GM18951 (cell line): ENCODE measurements around the gene SGCA.

Experiments used
- POLR2A ChIP-seq: IDR thresholded peaks from 4 replicates; pipeline ENCODE4 v1.6.1; 2011; ENCODE audit warnings: mild to moderate bottlenecking; ENCODE audit not compliant: insufficient read length, insufficient read depth; ENCODE audit errors: extremely low read depth
- in situ Hi-C: fragments of 300-500 bp; cut with MboI; formaldehyde crosslinking; loops from one replicate; pipeline ENCODE4 v1.12.0; 2022; ENCODE audit warnings: low sequenced_read_pairs, mixed read lengths, inconsistent platforms; ENCODE audit not compliant: unreplicated experiment

SGCA gene

DNA sequence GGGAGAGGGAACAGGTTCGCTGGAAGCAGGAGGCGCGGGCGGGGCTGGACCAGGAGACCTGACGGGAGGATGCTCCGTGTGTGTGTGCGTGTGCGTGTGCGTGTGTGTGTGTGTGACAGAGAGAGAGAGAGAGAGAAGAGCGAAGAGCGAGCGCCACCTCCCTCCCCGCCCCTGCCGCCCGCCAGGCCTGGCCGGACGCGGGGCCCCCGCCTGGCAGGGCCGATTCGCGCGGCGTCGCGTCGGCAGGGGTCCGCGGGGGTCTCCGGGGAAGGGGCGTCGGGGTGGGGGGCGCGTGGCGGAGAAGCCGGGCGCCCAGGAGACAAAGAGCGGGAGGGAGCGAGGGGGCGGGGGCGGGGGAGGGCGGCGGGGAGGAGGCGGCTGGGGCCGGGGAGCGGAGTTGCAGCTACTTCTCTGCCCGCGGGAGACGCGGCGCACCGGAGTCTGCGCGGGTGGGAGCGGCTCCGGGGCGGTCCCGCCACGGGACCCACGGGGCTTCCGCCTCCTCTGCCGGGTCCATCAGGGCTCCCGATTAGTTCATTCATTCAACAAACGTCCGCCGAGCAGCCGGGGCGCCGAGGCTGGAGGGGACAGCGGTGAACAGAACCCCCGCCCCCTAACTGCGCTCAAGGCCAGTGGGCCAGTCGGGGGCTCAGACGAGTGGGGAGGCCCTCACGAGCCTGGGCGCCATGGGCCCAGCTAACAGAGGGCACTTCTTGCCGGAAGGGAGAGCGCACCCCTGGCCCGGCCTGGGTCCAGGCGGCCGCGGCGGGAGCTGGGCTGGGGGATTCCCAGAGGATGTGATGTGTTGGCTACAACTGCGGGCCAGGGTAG, 35.9 kb upstream of the SGCA start, which contains the start of gene SAMD14:
SAMD14 (minus strand) TSS at position 433 of the 831 bp plus-strand sequence. CDS start 5,201 bp downstream, outside the sequence.
- in situ Hi-C loops, result no loop called here

DNA sequence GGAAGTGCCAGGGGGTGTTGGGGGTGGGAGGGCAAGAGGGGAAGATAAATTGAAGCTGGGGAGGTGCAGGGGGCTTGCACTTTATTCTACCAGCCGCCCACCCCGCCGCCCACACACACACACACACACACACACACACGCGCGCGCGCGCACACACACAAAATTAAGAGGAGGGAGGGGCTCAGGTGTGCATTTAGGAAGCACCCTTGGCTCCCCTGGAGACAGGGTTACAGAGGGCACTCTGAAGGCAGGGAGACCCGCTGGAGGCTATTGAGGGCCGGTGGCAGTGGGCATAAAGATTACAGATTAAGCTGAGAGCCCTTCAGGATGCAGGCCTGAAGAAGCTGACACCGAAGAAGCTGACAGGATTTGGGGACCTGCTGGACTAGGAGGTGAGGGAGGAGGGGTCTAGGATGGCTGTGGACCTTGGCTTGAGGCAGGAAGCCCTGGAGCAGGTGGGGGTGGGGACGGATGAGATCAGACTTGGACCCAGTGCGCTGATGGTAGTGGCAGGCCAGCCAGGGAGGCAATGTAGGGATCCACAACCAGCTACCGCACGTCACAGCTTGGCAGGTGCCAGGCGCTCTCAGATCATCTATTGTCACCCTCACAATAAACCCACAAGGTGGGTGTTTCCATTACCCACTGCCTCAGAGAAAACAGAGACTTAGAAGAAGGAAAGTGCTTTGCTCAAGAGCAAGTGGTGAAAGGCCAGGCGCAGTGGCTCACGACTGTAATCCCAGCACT, 35.1 kb upstream of the SGCA start:
- TF ChIP-seq POLR2A, result no peak
- in situ Hi-C loops, result no loop called here

More for the DNA sequence above, 35.9 kb upstream of the SGCA start, which contains the start of gene SAMD14:
- no peak for TF ChIP-seq POLR2A

DNA sequence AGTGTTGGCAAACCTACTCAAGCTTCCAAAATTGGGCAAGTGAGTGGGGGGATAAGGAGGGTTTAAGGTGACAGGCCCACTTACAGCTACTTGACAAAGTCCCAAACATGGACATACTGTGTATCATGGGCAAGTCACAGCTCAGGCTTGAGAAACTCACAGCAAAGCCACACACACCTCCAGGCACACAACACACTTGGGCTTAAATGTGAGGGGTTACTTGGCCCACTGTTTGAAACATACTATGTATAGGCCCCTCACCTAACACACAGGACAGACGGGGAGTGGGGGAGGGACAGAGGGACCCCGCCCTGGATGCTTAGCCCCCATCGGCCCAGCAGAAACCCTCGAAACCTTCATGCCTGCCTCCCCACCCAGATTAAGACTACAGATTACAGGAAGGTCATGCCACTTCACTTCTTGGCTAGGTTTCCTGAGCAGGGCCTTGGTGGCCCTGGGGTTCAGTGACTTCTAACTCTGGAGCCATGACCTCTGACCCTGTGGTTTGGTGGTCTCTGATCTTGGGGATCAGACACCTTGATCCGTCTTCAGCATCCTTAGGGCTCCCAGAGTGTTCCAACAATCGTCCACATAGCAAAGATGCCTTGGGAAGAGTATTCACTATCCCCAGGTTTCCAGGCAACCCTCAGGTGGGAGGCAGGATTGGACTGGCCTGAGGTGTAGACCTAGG, 33.6 kb upstream of the SGCA start:
- no peak for TF ChIP-seq POLR2A
- in situ Hi-C loops, result no loop called here

DNA sequence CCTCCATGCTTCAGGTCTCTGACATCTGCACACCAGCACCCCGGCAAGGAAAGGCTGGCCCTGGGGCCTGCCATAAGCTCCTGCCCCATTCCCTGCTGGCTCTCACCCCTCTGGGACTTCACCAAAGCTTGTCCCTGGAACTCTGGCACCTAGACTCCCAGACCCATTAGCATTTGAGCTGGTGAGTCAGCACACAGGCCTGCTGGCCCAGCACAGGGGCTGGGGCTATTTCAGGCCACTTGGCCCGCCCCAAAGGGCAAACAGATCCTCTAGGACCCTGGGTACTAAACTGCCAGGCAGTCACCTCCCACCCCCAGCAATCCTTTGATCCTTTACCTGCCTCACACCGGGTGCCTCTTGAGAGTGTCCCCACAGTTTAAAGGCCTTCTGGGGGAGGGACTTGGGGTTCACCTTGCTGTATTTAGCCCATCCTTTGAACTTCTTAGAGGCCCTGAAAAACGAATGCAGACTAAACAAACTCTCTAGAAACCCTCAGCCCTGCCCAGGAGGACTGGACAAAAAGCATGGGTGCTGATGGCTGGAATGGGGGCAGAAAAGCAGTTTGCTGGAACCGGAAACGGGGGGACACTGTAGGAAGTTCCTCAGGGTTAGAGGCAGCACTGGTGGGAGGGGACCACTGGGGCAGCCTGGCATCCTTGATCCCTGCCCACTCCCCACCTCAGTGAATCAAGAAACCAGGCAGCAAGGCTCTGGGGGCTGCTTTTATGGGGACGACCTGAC, 32.6 kb upstream of the SGCA start:
- in situ Hi-C loops, result no loop called here
- peak; percentile 7 for TF ChIP-seq POLR2A

DNA sequence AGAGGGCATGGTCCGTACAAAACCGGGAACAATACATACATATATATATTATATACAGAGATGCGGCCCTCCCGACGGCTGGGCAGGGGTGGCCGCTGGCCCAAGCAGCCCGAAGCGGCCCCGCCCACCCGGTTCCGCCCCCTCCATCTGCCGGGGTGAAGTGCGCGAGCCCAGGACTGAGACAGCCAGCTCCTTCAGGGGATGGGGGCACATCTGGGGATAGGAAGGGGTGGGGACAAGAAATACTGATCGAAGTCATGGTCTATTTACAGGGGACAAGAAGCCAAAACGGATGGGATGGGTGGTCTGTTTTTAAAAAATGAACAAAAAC, 32.1 kb upstream of the SGCA start:
- in situ Hi-C loops, result no loop called here
- TF ChIP-seq POLR2A, result no peak

DNA sequence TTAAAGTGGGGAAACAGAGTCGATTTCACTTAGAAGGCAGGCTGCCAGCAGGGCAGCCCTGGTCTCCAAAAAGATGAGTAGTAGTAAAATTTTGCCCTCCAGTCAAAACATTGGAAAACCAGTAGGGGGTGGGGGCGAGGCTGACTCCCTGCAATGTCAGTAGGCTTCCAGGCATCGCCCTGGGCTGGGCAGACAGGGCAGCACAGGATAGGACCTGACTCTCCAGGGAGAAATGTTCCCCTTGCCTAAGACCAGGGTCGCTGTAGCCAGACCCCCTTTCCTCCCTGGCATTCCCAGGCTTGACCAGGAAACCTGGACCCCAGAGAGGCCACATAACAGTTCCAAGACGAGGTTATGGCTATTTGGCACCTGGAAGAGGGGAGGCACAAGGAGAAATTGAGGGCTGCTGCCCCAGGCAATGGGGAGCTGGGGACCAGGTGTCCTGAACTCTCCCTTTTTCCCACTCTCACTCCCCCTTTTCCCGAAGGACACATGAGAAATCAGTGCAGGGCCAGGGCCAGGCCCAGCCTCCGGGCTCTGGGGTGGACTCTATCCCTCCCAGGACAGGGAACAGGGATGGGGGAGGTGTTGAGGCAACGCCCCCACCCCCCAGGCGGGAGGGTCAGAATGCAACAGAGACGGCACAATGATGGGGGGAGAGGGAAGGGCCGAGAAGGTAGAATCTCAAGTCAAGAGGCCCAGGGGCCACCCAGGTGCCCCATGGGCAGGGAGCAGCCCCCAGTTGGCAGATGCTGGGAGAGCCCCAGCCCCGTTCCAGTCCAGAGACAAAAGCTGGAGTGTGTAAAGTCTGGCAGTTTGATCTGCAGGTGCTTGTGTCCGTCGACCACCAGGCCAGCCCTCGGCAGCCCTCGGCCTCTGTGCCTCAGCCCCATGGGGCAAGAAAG, 31.3 kb upstream of the SGCA start:
- no peak for TF ChIP-seq POLR2A
- in situ Hi-C loops, result no loop called here

DNA sequence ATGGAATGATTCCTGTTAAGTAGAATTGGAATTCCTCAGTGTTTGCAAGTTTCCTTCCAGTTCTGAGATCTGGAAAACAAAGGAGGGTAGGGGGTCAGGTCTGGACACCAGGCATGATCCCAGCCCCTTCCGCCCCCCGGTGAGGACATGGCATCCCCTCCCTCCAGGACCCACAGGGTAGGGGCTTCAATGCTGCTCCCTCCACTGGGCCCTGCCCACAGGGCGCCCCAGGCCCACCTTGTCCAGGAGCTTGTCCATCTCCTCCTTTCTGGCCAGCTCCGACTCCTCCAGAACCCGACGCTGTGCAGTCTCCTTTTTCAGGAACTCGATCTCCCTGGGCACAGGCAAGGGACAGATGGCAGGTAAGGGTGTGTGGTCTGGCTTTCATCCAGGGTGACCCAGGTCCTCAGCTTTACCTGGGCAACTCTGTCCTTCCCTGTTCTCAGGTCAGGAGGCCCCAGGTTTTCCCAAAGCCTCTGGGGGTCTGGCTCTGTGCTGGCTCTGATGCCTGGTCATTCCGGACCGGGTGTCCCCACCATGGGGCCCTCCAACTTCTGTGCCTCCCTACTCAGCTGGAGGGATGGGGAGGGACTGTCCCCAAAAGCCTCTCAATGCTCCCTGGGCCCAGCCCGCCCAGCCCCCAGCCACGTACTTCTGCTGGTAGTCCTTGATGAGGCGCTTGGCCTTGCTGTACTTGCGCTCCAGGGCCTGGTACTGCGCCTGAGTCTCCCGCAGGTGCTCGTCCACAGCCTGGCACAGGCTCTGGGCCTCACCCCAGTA, 30.3 kb upstream of the SGCA start:
- no peak for TF ChIP-seq POLR2A
- in situ Hi-C loops, result no loop called here

DNA sequence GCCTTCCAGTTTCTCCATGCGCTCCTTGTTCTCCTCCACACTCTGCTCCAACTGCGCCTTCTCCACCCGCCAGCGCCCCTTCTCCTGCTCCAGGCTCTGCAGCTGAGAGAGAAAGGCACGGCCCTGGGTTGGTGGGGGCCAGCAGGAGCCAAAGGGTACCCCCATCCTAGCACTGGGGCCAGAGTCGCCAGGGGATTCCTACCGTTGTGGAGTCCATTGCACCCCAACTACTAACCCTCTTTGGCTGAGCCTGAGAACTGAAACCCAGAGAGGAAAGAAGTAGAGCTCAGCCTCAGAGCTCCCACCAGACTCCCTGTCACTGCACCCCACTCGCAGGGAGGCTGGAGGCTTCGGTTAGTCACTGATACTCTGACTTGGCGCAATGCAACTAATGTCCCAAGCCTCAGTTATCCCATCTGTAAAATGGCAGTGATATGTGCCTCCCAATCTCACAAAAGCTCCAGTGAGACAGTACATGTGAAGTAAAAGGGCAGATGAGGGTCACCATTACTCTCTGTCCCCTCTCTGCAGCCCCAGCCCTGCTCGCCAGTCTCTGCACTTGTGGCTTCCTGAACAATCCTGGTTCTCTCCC, 29.6 kb upstream of the SGCA start:
- in situ Hi-C loops, result no loop called here
- no peak for TF ChIP-seq POLR2A

DNA sequence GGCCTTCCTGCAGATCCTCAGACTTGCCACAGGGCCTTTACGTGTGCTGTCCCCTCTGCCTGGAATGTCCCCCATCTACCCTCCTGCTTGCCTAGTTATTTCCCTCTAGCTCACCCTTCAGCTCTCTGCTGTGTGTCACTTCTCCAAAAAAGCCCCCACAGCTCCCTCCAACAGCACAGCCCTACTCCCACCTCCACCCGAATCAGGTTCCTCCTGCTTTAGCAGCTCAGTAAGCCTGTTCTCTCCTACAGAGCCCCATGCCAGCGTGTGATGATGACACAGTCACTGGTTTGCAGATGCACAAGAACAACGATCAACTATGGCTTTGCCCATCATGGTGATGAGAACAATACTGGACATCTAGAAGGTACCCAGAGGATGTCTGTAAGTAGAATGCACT, 28.8 kb upstream of the SGCA start:
- TF ChIP-seq POLR2A, result peak; percentile 12
- in situ Hi-C loops, result no loop called here

DNA sequence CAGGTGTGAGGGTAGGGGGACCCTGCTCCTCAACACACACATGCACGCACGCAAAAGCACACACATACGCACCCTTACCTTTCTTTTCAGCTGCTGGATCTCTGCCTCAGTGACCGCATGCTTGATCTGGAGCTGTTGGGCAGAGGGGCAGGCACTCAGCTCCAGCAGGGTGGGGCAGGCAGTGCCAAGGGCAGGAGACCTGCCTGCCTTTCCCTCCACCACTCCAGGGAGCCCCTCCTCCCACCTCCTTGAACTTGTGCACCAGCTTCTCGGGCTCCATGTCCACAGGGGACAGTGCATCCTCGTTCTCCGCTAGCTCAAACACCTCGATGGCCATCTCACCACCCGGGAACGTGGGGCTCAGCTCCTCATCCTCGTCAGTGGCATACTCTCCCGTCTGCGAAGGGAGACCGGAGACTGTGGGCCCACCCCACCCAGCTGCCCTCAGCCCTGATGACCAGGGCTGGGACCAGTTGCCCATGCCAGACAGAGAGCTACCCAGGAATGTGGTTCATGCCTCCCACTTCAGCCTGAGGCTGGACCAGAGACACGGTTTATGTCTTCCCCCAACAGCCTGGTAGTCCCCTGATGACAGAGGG, 26.5 kb upstream of the SGCA start:
- in situ Hi-C loops, result no loop called here

More for the DNA sequence above, 26.5 kb upstream of the SGCA start:
- no peak for TF ChIP-seq POLR2A
